Left ventricle myocardium inferior (tissue), 1 donor: Measurements from ENCODE around the gene METTL5. TPM values are rescaled to one million over a fixed set of nuclear protein-coding genes. Genes with fewer than 3 reads are reported as not detected.

ENCODE experiments used
- DNase-seq: peaks from one replicate; pipeline ENCODE4 v3.0.0-alpha.2; 2020
- H3K27ac ChIP-seq: fragments of 200-600 bp; replicated peaks from 2 replicates; pipeline ENCODE4 v1.8.0; 2021
- H3K27me3 ChIP-seq: fragments of 200-600 bp; 2 replicates; pipeline ENCODE4 v1.8.0; 2021; ENCODE audit warnings: low read depth
- H3K36me3 ChIP-seq: fragments of 200-600 bp; 2 replicates; pipeline ENCODE4 v1.8.0; 2021
- H3K4me1 ChIP-seq: fragments of 200-600 bp; 2 replicates; pipeline ENCODE4 v1.8.0; 2021
- H3K4me3 ChIP-seq: fragments of 200-600 bp; 2 replicates; pipeline ENCODE4 v1.8.0; 2021; ENCODE audit warnings: mild to moderate bottlenecking, moderate library complexity
- H3K9me3 ChIP-seq: fragments of 200-600 bp; replicated peaks from 2 replicates; pipeline ENCODE4 v1.8.0; 2021
- intact Hi-C: fragments of 100-400 bp; cut with micrococcal nuclease; formaldehyde crosslinking; loops from one replicate; pipeline ENCODE4 v1.11.0; 2022
- total RNA-seq: library from RNA; stranded (reverse); fragmentation: NEBNext Ultra II Directional; extraction: Animal tissue kit (Norgen Biotek cat#: 25700); gene quantifications from one replicate; pipeline ENCODE4 v1.2.1, GENCODE V29; 2021
- TF ChIP-seq, protein P1 (sequence below): fragments of 200-600 bp; IDR thresholded peaks from 2 replicates; pipeline ENCODE4 v1.8.0; 2021; ENCODE audit warnings: antibody characterized with exemption, mild to moderate bottlenecking, borderline replicate concordance
- donor health status: DM: no; HTN: yes; CAD: no; lungs with severe emphysema.

The METTL5 gene
- total RNA-seq, 1 donor from 2014 or later = 60.4 TPM

DNA sequence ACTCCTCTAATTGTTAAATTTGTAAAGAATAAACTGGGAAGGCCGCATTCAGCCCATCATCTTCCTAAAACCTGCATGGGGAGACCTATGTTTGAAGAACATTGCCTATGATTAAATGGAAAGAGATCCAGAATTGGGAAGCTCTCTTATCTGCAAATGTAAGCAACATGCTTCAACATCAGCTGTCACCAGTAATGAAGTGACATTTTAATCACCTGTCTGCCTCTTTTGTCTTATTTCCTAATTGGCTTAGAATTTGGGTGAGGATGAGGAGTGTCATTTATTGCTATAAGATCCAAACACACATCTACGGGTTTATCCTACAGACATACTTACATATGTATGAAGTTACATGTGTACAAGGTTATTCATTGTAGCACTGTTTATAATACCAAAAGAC, 52.1 kb downstream of the METTL5 start:
- H3K4me1 ChIP-seq = peaks cover 12% of the 10 kb centered on the region
- no peaks in the 10 kb centered on the region for H3K36me3 ChIP-seq
- no peak overlapping the region for H3K27ac ChIP-seq
- TF ChIP-seq, protein P1, sequence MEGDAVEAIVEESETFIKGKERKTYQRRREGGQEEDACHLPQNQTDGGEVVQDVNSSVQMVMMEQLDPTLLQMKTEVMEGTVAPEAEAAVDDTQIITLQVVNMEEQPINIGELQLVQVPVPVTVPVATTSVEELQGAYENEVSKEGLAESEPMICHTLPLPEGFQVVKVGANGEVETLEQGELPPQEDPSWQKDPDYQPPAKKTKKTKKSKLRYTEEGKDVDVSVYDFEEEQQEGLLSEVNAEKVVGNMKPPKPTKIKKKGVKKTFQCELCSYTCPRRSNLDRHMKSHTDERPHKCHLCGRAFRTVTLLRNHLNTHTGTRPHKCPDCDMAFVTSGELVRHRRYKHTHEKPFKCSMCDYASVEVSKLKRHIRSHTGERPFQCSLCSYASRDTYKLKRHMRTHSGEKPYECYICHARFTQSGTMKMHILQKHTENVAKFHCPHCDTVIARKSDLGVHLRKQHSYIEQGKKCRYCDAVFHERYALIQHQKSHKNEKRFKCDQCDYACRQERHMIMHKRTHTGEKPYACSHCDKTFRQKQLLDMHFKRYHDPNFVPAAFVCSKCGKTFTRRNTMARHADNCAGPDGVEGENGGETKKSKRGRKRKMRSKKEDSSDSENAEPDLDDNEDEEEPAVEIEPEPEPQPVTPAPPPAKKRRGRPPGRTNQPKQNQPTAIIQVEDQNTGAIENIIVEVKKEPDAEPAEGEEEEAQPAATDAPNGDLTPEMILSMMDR = no peak
- no peaks in the 10 kb centered on the region for H3K9me3 ChIP-seq
- no peak overlapping the region for H3K4me3 ChIP-seq
- H3K27me3 ChIP-seq = peaks cover 27% of the 10 kb centered on the region
- no peak for DNase-seq
- intact Hi-C loops = no loop called here

GRCh38 chr2:169771612-169772011, 53.1 kb downstream of the METTL5 start:
- TF ChIP-seq, protein P1 = no peak
- intact Hi-C loops = no loop called here
- no peak overlapping the region for H3K27ac ChIP-seq

DNA sequence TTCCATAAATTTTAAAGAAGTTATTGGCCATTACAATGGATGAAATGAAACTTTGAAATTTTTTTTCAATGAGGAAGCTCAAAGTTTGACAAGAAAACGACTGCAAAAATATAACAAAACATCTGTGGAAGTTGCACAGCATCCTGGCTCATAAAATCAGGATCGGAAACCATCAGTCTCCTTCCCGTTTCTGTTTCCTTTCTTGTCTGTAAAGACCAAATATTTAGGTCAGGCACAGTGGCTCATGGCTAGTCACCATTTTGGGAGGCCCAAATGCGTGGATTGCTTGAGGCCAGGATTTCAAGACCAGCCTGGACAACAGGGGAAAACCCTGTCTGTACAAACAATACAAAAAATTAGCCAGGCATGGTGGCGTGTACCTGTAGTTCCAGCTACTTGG, 53.7 kb downstream of the METTL5 start:
- Histone ChIP-seq H3K36me3 (no peaks in the 10 kb centered on the region), H3K9me3 (no peaks in the 10 kb centered on the region), H3K4me1 (peaks cover 19% of the 10 kb centered on the region), H3K4me3 (no peak overlapping the region), H3K27me3 (peaks cover 30% of the 10 kb centered on the region), H3K27ac (no peak overlapping the region)
- TF ChIP-seq, protein P1 = no peak
- intact Hi-C loops = no loop called here
- DNase-seq = no peak

More at GRCh38 chr2:169771612-169772011, 53.1 kb downstream of the METTL5 start:
- no peak for DNase-seq
- H3K4me1 ChIP-seq = peaks cover 19% of the 10 kb centered on the region
- H3K27me3 ChIP-seq = peaks cover 30% of the 10 kb centered on the region
- H3K9me3 ChIP-seq = no peaks in the 10 kb centered on the region
- H3K36me3 ChIP-seq = no peaks in the 10 kb centered on the region
- no peak overlapping the region for H3K4me3 ChIP-seq

GRCh38 chr2:169768262-169768995, 56.3 kb downstream of the METTL5 start:
- intact Hi-C loops = no loop called here
- TF ChIP-seq, protein P1 = no peak
- peaks cover 19% of the 10 kb centered on the region for H3K4me1 ChIP-seq
- peaks cover 30% of the 10 kb centered on the region for H3K27me3 ChIP-seq
- H3K27ac ChIP-seq = no peak overlapping the region
- peak; percentile 22 for DNase-seq
- H3K36me3 ChIP-seq = no peaks in the 10 kb centered on the region
- peak overlapping the region; percentile 59 for H3K4me3 ChIP-seq
- H3K9me3 ChIP-seq = no peaks in the 10 kb centered on the region

DNA sequence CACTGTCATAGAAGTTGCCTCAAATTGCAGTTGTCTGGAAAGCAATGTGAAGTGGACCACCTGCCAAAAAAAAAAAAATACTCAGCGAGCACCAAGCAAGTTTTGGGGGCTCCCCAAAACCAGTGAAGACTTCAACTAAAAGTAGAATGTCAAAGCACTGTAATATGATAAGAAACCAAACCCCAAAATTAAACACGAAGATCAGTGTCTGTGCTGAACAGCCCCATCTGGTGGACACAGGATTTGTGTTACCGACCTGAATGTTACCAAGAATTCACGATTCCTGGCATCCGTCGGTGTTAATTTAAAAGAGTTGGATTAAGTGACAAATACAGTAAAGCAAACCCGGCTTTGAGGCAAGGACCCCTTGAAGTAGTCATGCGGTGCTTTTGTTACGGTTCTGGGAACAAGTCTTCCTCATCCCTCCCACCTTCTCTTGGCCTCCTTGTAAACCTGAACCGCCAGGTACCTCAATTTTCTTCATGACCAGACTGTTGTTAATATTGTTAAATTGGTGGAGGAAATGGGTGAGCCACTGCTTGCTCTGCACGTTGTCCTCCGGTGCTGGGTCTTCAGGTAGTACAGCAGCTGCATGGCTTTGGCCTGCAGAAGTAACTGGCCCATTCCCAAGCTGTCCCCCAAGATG, 57.3 kb downstream of the METTL5 start:
- H3K9me3 ChIP-seq = no peaks in the 10 kb centered on the region
- no peaks in the 10 kb centered on the region for H3K36me3 ChIP-seq
- DNase-seq = no peak
- intact Hi-C loops = no loop called here
- no peak overlapping the region for H3K27ac ChIP-seq
- H3K27me3 ChIP-seq = peaks cover 30% of the 10 kb centered on the region
- peaks cover 19% of the 10 kb centered on the region for H3K4me1 ChIP-seq
- no peak overlapping the region for H3K4me3 ChIP-seq
- TF ChIP-seq, protein P1 = peak; percentile 75
